Muscle of arm (tissue), 14 donors: ENCODE data around the gene DAZ3. TPM values are rescaled to one million over a fixed set of nuclear protein-coding genes. Genes with fewer than 3 reads are reported as not detected.
"Not testable (repeated sequence)": the region's sequence is repeated elsewhere in the genome, so short reads cannot be mapped to it uniquely, and the experiment has no call there.

Source experiments
- DNase-seq: peaks from one replicate; pipeline ENCODE4 v3.0.0-alpha.2; 2013
- long read RNA-seq, 11 donors: transcript quantifications; one replicate each; lab custom pipeline, GENCODE V29; 2026
- polyA plus RNA-seq, 12 donors: library from polyadenylated mRNA; unstranded; fragments of 120-200 nt; gene quantifications; one replicate each; pipeline ENCODE4 v1.2.1, GENCODE V29; 2013; ENCODE audit not compliant: insufficient read length in 12 of 12

The DAZ3 gene, protein sequence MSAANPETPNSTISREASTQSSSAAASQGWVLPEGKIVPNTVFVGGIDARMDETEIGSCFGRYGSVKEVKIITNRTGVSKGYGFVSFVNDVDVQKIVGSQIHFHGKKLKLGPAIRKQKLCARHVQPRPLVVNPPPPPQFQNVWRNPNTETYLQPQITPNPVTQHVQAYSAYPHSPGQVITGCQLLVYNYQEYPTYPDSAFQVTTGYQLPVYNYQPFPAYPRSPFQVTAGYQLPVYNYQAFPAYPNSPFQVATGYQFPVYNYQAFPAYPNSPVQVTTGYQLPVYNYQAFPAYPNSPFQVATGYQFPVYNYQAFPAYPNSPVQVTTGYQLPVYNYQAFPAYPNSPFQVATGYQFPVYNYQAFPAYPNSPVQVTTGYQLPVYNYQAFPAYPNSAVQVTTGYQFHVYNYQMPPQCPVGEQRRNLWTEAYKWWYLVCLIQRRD
- not detected for polyA plus RNA-seq
- long read RNA-seq, donor 1 = 0 reads
- long read RNA-seq, donor 2 = 0 reads
- long read RNA-seq, donor 3 = 0 reads
- long read RNA-seq, donor 4 = 0 reads
- long read RNA-seq, donor 5 = 0 reads
- long read RNA-seq, donor 6 = 0 reads
- long read RNA-seq, donor 7 = 0 reads
- long read RNA-seq, donor 8 = 0 reads
- long read RNA-seq, donor 9 = 0 reads
- long read RNA-seq, donor 10 = 0 reads
- long read RNA-seq, donor 11 = 0 reads

DNA sequence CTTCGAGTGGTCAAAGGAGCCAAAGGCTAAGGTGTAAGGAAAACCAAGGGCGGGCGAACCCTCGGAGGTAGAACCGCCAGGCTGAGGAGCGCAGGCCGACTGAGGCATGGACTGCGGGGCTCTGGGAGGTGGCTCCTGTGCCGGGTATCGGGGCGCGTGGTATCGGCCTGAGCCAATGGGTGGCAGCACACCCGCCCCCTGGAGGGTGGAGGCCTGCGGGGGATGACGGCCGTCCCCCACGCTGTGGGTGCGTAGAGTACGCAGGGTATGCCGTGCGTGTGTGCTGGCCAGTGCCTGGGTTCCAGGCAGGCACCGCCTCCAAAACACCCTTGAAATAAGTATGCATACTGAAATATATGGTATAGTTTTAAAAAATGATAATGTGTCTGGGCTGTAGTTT lies at the start of gene DAZ3:
TSS of gene DAZ3 (minus strand) at position 101 of the 400 bp plus-strand sequence. CDS start 208 bp downstream, outside the sequence.
- not testable (repeated sequence) for DNase-seq

DNA sequence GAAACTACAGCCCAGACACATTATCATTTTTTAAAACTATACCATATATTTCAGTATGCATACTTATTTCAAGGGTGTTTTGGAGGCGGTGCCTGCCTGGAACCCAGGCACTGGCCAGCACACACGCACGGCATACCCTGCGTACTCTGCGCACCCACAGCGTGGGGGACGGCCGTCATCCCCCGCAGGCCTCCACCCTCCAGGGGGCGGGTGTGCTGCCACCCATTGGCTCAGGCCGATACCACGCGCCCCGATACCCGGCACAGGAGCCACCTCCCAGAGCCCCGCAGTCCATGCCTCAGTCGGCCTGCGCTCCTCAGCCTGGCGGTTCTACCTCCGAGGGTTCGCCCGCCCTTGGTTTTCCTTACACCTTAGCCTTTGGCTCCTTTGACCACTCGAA lies 20.4 kb upstream of the DAZ3 start, which contains the start of gene DAZ4:
TSS of gene DAZ4 (plus strand) at position 301 of the 400 bp plus-strand sequence. CDS start 208 bp downstream, outside the sequence.
- DNase-seq = not testable (repeated sequence)

DNA sequence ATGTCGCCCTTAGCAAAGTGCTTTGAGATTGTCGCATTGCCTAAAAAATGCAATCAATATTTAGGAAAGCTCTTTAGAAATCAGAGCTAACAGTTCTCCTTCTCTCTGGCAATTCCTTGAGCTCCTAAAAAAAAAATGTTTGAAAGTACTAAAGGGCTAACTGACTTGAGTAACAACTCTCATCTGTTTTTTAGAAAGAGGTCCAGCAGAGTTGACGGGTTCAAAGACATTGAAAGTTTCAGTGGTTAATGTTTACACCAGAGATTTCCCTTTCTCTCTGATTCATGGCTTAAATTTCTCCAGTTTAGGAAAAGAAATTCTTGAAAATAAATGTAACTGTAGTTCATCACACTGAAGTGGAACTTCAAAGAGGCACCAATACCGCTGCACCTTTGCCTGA lies 11.9 kb upstream of the DAZ3 start:
- not testable (repeated sequence) for DNase-seq

DNA sequence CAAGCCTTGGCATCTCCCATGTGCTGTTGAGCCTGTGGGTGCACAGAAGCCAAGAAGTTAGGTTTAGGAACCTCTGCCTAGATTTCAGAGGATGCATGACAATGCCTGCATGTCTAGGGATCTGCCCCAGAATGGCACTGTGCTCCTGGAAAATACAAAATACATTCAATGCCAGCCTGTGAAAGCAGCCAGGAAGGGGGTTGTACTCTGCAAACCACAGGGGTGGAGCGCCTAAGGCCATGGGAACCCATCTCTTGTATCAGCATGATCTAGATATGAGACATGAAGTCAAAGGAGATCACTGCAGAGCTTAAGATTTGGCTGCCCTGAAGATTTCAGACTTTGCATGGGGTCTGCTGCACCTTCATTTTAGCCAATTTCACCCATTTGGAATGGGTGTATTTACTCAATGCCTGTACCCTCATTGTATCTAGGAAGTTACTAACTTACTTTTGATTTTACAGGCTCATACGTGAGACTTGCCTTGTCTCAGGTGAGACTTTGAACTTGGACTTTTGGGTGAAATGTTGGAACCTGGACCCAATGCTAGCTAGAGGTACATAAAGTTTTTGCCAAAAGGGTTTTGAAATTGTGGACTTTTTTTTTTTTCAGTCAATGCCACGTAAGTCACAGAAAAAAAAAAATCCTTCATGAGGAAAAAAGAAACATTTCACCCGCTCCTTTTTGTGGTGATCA lies 11.1 kb upstream of the DAZ3 start:
- not testable (repeated sequence) for DNase-seq

DNA sequence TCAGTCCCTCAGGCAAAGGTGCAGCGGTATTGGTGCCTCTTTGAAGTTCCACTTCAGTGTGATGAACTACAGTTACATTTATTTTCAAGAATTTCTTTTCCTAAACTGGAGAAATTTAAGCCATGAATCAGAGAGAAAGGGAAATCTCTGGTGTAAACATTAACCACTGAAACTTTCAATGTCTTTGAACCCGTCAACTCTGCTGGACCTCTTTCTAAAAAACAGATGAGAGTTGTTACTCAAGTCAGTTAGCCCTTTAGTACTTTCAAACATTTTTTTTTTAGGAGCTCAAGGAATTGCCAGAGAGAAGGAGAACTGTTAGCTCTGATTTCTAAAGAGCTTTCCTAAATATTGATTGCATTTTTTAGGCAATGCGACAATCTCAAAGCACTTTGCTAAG lies 8.6 kb upstream of the DAZ3 start:
- not testable (repeated sequence) for DNase-seq

Other genes starting within 250 kb of the DAZ3 start
- not detected for gene BPY2B, start 195.4 kb downstream of the DAZ3 start, polyA plus RNA-seq
- gene DAZ4, start 20.5 kb upstream of the DAZ3 start, polyA plus RNA-seq = not detected
- gene BPY2C, start 238.7 kb upstream of the DAZ3 start, polyA plus RNA-seq = not detected